Panc1 (cell line): Measurements from ENCODE around the gene OR52B6. TPM values are rescaled to one million over a fixed set of nuclear protein-coding genes. Genes with fewer than 3 reads are reported as not detected.

Experiments
- ATAC-seq: fragments of 200-7000 bp; cut with Tn5 transposase; 2 replicates; pipeline ENCODE4 v1.9.1; 2020; ENCODE audit warnings: mild to moderate bottlenecking, moderate library complexity
- BruUV-seq: library from RNA; stranded (reverse); fragments of 400-500 nt; replicated peaks from 2 replicates; lab custom pipeline; 2021; lab: Mats Ljungman, UMichigan
- CTCF ChIA-PET: fragments of 300-600 bp; sonication (Branson Sonifier 250); formaldehyde crosslinking; loops from one replicate; lab custom pipeline; 2022; ENCODE audit warnings: antibody characterized with exemption; lab: Charles Lee
- POLR2A ChIA-PET: fragments of 300-600 bp; sonication (Branson Sonifier 250); formaldehyde crosslinking; loops from one replicate; lab custom pipeline; 2022; ENCODE audit warnings: antibody characterized with exemption; lab: Charles Lee
- DNase-seq: peaks from one replicate; pipeline ENCODE4 v3.0.0-alpha.2; 2010; ENCODE audit warnings: low read depth, low spot score
- H3K27ac ChIP-seq: 2 replicates; pipeline ENCODE4 v1.5.1; 2011; ENCODE audit warnings: mild to moderate bottlenecking, low read length, inconsistent platforms
- H3K27me3 ChIP-seq: fragments of 200-500 bp; sonication (Bioruptor generic); 2 replicates; pipeline ENCODE4 v1.6.0; 2014; ENCODE audit warnings: low read length, inconsistent platforms; ENCODE audit not compliant: control insufficient read depth, insufficient read depth
- H3K36me3 ChIP-seq: fragments of 200-500 bp; sonication (Bioruptor generic); 2 replicates; pipeline ENCODE4 v1.5.1; 2014; ENCODE audit warnings: inconsistent platforms, mild to moderate bottlenecking, low read length, moderate library complexity; ENCODE audit not compliant: control insufficient read depth, insufficient read depth
- H3K4me1 ChIP-seq: 2 replicates; pipeline ENCODE4 v1.5.1; 2011; ENCODE audit warnings: inconsistent platforms, mild to moderate bottlenecking, low read length, moderate library complexity; ENCODE audit not compliant: control insufficient read depth, insufficient read depth
- H3K4me3 ChIP-seq, 2 experiments: 2 replicates each; pipeline ENCODE4 v1.5.1; 2011 to 2012; ENCODE audit warnings: low read depth in 2 of 2, low read length in 2 of 2, mild to moderate bottlenecking in 2 of 2, inconsistent platforms in 1 of 2, moderate library complexity in 1 of 2
- H3K9me3 ChIP-seq: fragments of 200-500 bp; sonication (Bioruptor generic); 2 replicates; pipeline ENCODE4 v1.5.1; 2014; ENCODE audit warnings: low read depth, mild to moderate bottlenecking, inconsistent platforms, low read length, moderate library complexity; ENCODE audit not compliant: control insufficient read depth, insufficient read depth
- CTCF ChIP-seq: fragments of 450-650 bp; IDR thresholded peaks from 2 replicates; pipeline ENCODE4 v1.5.1; 2017; ENCODE audit warnings: mild to moderate bottlenecking
- POLR2AphosphoS5 ChIP-seq: IDR thresholded peaks from 2 replicates; pipeline ENCODE4 v1.6.1; 2012; ENCODE audit warnings: mild to moderate bottlenecking, low read depth, low read length, moderate library complexity
- SIN3A ChIP-seq: IDR thresholded peaks from 2 replicates; pipeline ENCODE4 v1.6.1; 2012; ENCODE audit warnings: low read depth, mild to moderate bottlenecking, low read length, moderate library complexity, borderline replicate concordance; ENCODE audit not compliant: insufficient read depth
- TCF7L2 ChIP-seq: IDR thresholded peaks from 2 replicates; pipeline ENCODE4 v1.6.1; 2011; ENCODE audit warnings: mild to moderate bottlenecking, low read depth, low read length, inconsistent platforms
- in situ Hi-C: cut with HindIII; loops from 2 replicates; pipeline ENCODE4 v1.10.0; 2016; ENCODE audit warnings: low sequenced_read_pairs, low pct_unique_long_range_greater_than_20kb
- intact Hi-C: fragments of 100-400 bp; cut with micrococcal nuclease; formaldehyde crosslinking; loops from one replicate; pipeline ENCODE4 v1.10.0; 2022; ENCODE audit not compliant: unreplicated experiment
- total RNA-seq: library from RNA; stranded (reverse); gene quantifications from one replicate; pipeline ENCODE4 v1.2.1, GENCODE V29; 2021; ENCODE audit not compliant: unreplicated experiment
- TF ChIP-seq, protein P1 (sequence below), 2 experiments: IDR thresholded peaks; 2 replicates each; pipeline ENCODE4 v1.6.1; 2011 to 2012; ENCODE audit warnings: low read depth in 2 of 2, control low read depth in 1 of 2, low read length in 1 of 2, mild to moderate bottlenecking in 1 of 2, moderate library complexity in 1 of 2; ENCODE audit not compliant: insufficient read depth in 1 of 2

OR52B6 gene
- total RNA-seq, 1 experiment from 2014 or later, result not detected

DNA sequence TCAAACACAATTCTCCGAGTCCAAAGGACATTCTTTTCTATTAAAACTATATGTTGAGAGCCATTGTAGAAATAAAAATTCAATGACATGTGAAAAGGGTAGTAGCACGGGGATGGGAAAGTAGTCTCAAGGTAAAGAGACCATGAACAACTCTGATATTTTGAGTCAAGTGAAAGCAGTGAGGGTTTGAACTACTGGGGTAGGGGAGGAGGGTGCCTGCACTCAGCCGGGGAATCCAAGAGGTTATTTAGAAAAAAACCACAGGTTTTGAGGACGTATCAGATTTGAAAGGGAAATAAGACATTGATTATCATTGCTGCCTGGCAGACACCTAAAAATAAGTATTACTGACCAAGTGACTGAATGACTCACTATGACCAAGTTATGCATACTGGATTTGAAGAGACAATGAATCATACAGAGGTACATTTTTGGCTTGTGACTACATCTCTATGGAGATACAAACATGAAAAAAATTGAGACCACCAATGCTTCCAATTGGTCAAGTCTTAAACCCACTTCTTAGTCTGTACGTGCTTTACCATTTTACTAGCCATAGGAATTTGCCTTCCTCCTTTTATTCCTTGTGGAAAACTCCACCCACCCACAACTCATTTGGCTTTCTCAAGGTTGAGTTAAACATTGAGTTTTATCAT, 30.1 kb upstream of the OR52B6 start:
- H3K9me3 ChIP-seq, result no peaks in the 10 kb centered on the region
- H3K36me3 ChIP-seq, result no peaks in the 10 kb centered on the region
- CTCF ChIA-PET, result no interaction called here
- BruUV-seq, result no TSS peak
- H3K4me1 ChIP-seq, result no peaks in the 10 kb centered on the region
- POLR2A ChIA-PET, result no interaction called here
- ATAC-seq (0 out of 2 replicates have a peak, but pooled peaks have one; percentile 60), DNase-seq (peak; percentile 54)
- no peak overlapping the region for H3K27ac ChIP-seq
- H3K27me3 ChIP-seq, result no peaks in the 10 kb centered on the region
- TF ChIP-seq CTCF, result no peak
- TF ChIP-seq POLR2AphosphoS5, result no peak
- no peak for TF ChIP-seq SIN3A
- TF ChIP-seq, protein P1, sequence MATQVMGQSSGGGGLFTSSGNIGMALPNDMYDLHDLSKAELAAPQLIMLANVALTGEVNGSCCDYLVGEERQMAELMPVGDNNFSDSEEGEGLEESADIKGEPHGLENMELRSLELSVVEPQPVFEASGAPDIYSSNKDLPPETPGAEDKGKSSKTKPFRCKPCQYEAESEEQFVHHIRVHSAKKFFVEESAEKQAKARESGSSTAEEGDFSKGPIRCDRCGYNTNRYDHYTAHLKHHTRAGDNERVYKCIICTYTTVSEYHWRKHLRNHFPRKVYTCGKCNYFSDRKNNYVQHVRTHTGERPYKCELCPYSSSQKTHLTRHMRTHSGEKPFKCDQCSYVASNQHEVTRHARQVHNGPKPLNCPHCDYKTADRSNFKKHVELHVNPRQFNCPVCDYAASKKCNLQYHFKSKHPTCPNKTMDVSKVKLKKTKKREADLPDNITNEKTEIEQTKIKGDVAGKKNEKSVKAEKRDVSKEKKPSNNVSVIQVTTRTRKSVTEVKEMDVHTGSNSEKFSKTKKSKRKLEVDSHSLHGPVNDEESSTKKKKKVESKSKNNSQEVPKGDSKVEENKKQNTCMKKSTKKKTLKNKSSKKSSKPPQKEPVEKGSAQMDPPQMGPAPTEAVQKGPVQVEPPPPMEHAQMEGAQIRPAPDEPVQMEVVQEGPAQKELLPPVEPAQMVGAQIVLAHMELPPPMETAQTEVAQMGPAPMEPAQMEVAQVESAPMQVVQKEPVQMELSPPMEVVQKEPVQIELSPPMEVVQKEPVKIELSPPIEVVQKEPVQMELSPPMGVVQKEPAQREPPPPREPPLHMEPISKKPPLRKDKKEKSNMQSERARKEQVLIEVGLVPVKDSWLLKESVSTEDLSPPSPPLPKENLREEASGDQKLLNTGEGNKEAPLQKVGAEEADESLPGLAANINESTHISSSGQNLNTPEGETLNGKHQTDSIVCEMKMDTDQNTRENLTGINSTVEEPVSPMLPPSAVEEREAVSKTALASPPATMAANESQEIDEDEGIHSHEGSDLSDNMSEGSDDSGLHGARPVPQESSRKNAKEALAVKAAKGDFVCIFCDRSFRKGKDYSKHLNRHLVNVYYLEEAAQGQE (IDR thresholded peaks at IDR 0.05; ENCODE audit: insufficient read depth in 1 of 2, low read depth in 2 of 2, low read length in 1 of 2), result no peak
- TF ChIP-seq TCF7L2, result no peak
- in situ Hi-C loops, result no loop called here
- intact Hi-C loops, result loop anchor here (5.0 kb wide), 1 partner anchor 73 kb away; no protein-coding TSS in a partner anchor
- no peak overlapping the region for H3K4me3 ChIP-seq

- intact Hi-C loops (loop anchor here (5.0 kb wide), 1 partner anchor 76 kb away; no protein-coding TSS in a partner anchor), in situ Hi-C loops (no loop called here)
- DNase-seq (no peak), ATAC-seq (no peak)
- no peaks in the 10 kb centered on the region for H3K27me3 ChIP-seq
- ChIA-PET POLR2A (no interaction called here), CTCF (no interaction called here)
- TF ChIP-seq TCF7L2, result no peak
- no peak for TF ChIP-seq SIN3A
- peak; percentile 49; the same call in 1 of the 2 replicates for TF ChIP-seq CTCF
- H3K27ac ChIP-seq, result no peak overlapping the region
- no peak overlapping the region for H3K4me3 ChIP-seq
- H3K4me1 ChIP-seq, result no peaks in the 10 kb centered on the region
- no peaks in the 10 kb centered on the region for H3K9me3 ChIP-seq
- H3K36me3 ChIP-seq, result no peaks in the 10 kb centered on the region
- BruUV-seq, result no TSS peak
These were observed 27.3 kb upstream of the OR52B6 start for GRCh38 chr11:5553343-5553742.
